GM12873 (cell line): ENCODE results near the gene PCDHB14.

Experiments used
- TF ChIP-seq, protein P1 (sequence below): IDR thresholded peaks from 2 replicates; pipeline ENCODE4 v1.5.1; 2012; ENCODE audit warnings: low read depth, mild to moderate bottlenecking, moderate library complexity, low read length, control low read depth; ENCODE audit not compliant: insufficient read depth; ENCODE audit errors: missing control alignments

Gene PCDHB14

DNA sequence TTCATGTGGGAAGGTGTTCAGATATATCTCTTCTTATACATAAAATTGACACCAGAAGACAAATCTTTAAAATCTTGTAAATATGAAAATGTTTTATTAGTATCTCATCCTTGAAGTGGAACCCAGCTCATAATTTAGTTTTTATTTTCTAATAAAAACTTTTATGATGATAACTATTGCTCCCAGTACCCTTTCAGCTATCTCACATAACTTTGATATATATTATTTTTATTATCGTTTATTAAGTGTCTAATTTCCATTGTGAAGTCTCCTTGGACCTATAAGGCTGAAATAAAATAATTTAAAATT, 38.0 kb downstream of the PCDHB14 start:
- TF ChIP-seq, protein P1, sequence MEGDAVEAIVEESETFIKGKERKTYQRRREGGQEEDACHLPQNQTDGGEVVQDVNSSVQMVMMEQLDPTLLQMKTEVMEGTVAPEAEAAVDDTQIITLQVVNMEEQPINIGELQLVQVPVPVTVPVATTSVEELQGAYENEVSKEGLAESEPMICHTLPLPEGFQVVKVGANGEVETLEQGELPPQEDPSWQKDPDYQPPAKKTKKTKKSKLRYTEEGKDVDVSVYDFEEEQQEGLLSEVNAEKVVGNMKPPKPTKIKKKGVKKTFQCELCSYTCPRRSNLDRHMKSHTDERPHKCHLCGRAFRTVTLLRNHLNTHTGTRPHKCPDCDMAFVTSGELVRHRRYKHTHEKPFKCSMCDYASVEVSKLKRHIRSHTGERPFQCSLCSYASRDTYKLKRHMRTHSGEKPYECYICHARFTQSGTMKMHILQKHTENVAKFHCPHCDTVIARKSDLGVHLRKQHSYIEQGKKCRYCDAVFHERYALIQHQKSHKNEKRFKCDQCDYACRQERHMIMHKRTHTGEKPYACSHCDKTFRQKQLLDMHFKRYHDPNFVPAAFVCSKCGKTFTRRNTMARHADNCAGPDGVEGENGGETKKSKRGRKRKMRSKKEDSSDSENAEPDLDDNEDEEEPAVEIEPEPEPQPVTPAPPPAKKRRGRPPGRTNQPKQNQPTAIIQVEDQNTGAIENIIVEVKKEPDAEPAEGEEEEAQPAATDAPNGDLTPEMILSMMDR = no peak

DNA sequence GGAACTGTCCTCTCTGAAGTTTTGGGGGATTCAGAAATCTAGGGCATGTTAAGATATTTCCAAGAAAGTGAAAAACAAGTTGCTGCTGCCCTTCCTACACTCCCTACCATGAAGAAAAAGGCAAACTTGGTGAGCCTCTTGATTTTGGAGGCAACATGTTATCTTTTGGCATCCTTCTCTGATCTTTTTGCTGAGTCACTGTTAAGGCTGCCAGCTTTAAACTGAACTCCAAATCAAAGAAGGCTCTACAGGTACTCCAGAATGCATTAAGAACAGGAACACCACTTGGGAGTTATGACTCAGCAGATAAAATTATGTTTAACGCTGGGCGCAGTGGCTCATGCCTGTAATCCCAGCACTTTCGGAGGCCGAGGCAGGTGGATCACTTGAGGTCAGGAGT, 46.1 kb downstream of the PCDHB14 start:
- TF ChIP-seq, protein P1 = no peak

DNA sequence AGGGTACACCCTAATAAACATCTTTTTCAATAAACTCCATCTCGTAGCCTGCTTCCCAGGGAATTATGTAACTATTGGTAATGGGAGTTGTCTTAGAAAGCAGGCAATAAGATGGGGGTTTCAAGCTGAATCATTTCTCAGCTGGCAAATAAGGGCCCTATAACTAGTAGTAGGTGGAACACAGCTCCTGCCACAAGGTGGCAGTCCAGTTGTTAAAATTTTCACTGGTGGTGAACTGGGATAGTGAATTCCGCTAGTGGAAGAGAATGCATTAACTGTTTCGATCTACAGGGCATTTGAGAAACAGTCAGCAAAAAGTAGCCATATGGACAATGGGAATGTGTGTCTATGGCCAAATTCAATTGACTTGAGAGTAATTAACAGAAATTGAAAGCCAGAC, 49.8 kb downstream of the PCDHB14 start:
- TF ChIP-seq, protein P1 = no peak
